Measurements from ENCODE around the gene WDSUB1.

The WDSUB1 gene

GRCh38 chr2:159292157-159292556, 5.7 kb upstream of the WDSUB1 start:
- Histone ChIP-seq H3K27ac (ENCODE audit: low read length, poor library complexity, severe bottlenecking) (no peak overlapping the region), H3K36me3 (ENCODE audit: control insufficient read depth in 1 of 2, insufficient read depth in 2 of 2, low read depth in 1 of 2, low read length in 2 of 2) (no peaks in the 10 kb centered on the region), H3K9ac (ENCODE audit: low read length) (no peak overlapping the region), H2BK120ac (ENCODE audit: low read depth, low read length) (no peak overlapping the region), H2AFZ (ENCODE audit: low read depth, low read length) (no peak overlapping the region), H2BK5ac (ENCODE audit: low read depth, low read length, poor library complexity, severe bottlenecking) (no peak overlapping the region), H3K9me3 (ENCODE audit: control insufficient read depth, low read length) (no peaks in the 10 kb centered on the region), H3K4me3 (ENCODE audit: insufficient read depth in 1 of 2, low read depth in 1 of 2, low read length in 2 of 2) (no peak overlapping the region), H4K8ac (ENCODE audit: low read length) (no peak overlapping the region), H3K18ac (ENCODE audit: low read depth in 1 of 2, low read length in 2 of 2) (peak overlapping the region in 1 of 2 experiments; percentile 75), H3K14ac (ENCODE audit: low read length in 2 of 2) (peak overlapping the region in 1 of 2 experiments; percentile 4), H3K27me3 (ENCODE audit: control insufficient read depth in 1 of 2, insufficient read depth in 1 of 2, low read length in 2 of 2) (no peaks in the 10 kb centered on the region), H3K4ac (ENCODE audit: low read depth in 1 of 2, low read length in 2 of 2) (no peak overlapping the region), H3K4me2 (ENCODE audit: low read length, poor library complexity, severe bottlenecking) (no peak overlapping the region), H2BK15ac (ENCODE audit: low read depth, poor library complexity, severe bottlenecking) (no peak overlapping the region), H3K79me1 (replicated peaks; ENCODE audit: low read length, poor library complexity, severe bottlenecking) (no peaks in the 10 kb centered on the region), H4K91ac (ENCODE audit: low read length) (no peak overlapping the region), H3K4me1 (ENCODE audit: control insufficient read depth, insufficient read depth, low read depth, low read length) (no peaks in the 10 kb centered on the region), H2AK5ac (ENCODE audit: low read length, severe bottlenecking) (no peak overlapping the region), H3K23ac (ENCODE audit: low read length in 2 of 2) (no peak overlapping the region), H2BK12ac (ENCODE audit: low read length in 2 of 2) (no peak overlapping the region)
- WGBS, result 43% methylated on average over 5 of the region's 6 CpGs
- no peak for DNase-seq

- Histone ChIP-seq H3K18ac (ENCODE audit: low read depth in 1 of 2, low read length in 2 of 2) (no peak overlapping the region), H3K4me1 (ENCODE audit: control insufficient read depth, insufficient read depth, low read depth, low read length) (peaks cover 1% of the 10 kb centered on the region), H2AFZ (ENCODE audit: low read depth, low read length) (no peak overlapping the region), H3K14ac (ENCODE audit: low read length in 2 of 2) (no peak overlapping the region), H3K36me3 (ENCODE audit: control insufficient read depth in 1 of 2, insufficient read depth in 2 of 2, low read depth in 1 of 2, low read length in 2 of 2) (no peaks in the 10 kb centered on the region), H3K4me3 (ENCODE audit: insufficient read depth in 1 of 2, low read depth in 1 of 2, low read length in 2 of 2) (no peak overlapping the region), H3K4ac (ENCODE audit: low read depth in 1 of 2, low read length in 2 of 2) (no peak overlapping the region), H3K27ac (ENCODE audit: low read length, poor library complexity, severe bottlenecking) (no peak overlapping the region), H4K8ac (ENCODE audit: low read length) (no peak overlapping the region), H2BK5ac (ENCODE audit: low read depth, low read length, poor library complexity, severe bottlenecking) (no peak overlapping the region), H2AK5ac (ENCODE audit: low read length, severe bottlenecking) (no peak overlapping the region), H2BK15ac (ENCODE audit: low read depth, poor library complexity, severe bottlenecking) (no peak overlapping the region), H3K27me3 (ENCODE audit: control insufficient read depth in 1 of 2, insufficient read depth in 1 of 2, low read length in 2 of 2) (no peaks in the 10 kb centered on the region), H3K79me1 (replicated peaks; ENCODE audit: low read length, poor library complexity, severe bottlenecking) (peaks cover 2% of the 10 kb centered on the region), H3K9me3 (ENCODE audit: control insufficient read depth, low read length) (no peaks in the 10 kb centered on the region), H4K91ac (ENCODE audit: low read length) (no peak overlapping the region), H3K23ac (ENCODE audit: low read length in 2 of 2) (no peak overlapping the region), H3K9ac (ENCODE audit: low read length) (peak overlapping the region; percentile 35), H2BK12ac (ENCODE audit: low read length in 2 of 2) (no peak overlapping the region), H3K4me2 (ENCODE audit: low read length, poor library complexity, severe bottlenecking) (no peak overlapping the region), H2BK120ac (ENCODE audit: low read depth, low read length) (no peak overlapping the region)
- DNase-seq, result peak; percentile 81
- WGBS, result 67% methylated on average over 7 of the region's 7 CpGs
These were observed 3.9 kb upstream of the WDSUB1 start for GRCh38 chr2:159290289-159290907.

- DNase-seq, result no peak
- H3K27ac ChIP-seq (ENCODE audit: low read length, poor library complexity, severe bottlenecking), result no peak overlapping the region
- H3K27me3 ChIP-seq (ENCODE audit: control insufficient read depth in 1 of 2, insufficient read depth in 1 of 2, low read length in 2 of 2), result no peaks in the 10 kb centered on the region
- H2AK5ac ChIP-seq (ENCODE audit: low read length, severe bottlenecking), result no peak overlapping the region
- no peak overlapping the region for H2BK12ac ChIP-seq (ENCODE audit: low read length in 2 of 2)
- H3K23ac ChIP-seq (ENCODE audit: low read length in 2 of 2), result no peak overlapping the region
- H2AFZ ChIP-seq (ENCODE audit: low read depth, low read length), result no peak overlapping the region
- no peak overlapping the region for H3K14ac ChIP-seq (ENCODE audit: low read length in 2 of 2)
- peak overlapping the region; percentile 95 for H3K9ac ChIP-seq (ENCODE audit: low read length)
- no peak overlapping the region for H2BK15ac ChIP-seq (ENCODE audit: low read depth, poor library complexity, severe bottlenecking)
- no peak overlapping the region for H4K8ac ChIP-seq (ENCODE audit: low read length)
- H3K36me3 ChIP-seq (ENCODE audit: control insufficient read depth in 1 of 2, insufficient read depth in 2 of 2, low read depth in 1 of 2, low read length in 2 of 2), result no peaks in the 10 kb centered on the region
- H3K4me3 ChIP-seq (ENCODE audit: insufficient read depth in 1 of 2, low read depth in 1 of 2, low read length in 2 of 2), result no peak overlapping the region
- H3K9me3 ChIP-seq (ENCODE audit: control insufficient read depth, low read length), result no peaks in the 10 kb centered on the region
- H3K4me2 ChIP-seq (ENCODE audit: low read length, poor library complexity, severe bottlenecking), result no peak overlapping the region
- H3K4ac ChIP-seq (ENCODE audit: low read depth in 1 of 2, low read length in 2 of 2), result no peak overlapping the region
- H3K4me1 ChIP-seq (ENCODE audit: control insufficient read depth, insufficient read depth, low read depth, low read length), result peaks cover 4% of the 10 kb centered on the region
- peaks cover 14% of the 10 kb centered on the region for H3K79me1 ChIP-seq (replicated peaks; ENCODE audit: low read length, poor library complexity, severe bottlenecking)
- no peak overlapping the region for H2BK5ac ChIP-seq (ENCODE audit: low read depth, low read length, poor library complexity, severe bottlenecking)
- H3K18ac ChIP-seq (ENCODE audit: low read depth in 1 of 2, low read length in 2 of 2), result no peak overlapping the region
- H2BK120ac ChIP-seq (ENCODE audit: low read depth, low read length), result no peak overlapping the region
- no peak overlapping the region for H4K91ac ChIP-seq (ENCODE audit: low read length)
These were observed 1.2 kb upstream of the WDSUB1 start for GRCh38 chr2:159287733-159288132.

GRCh38 chr2:159286709-159287441, 372 bp upstream of the WDSUB1 start:
- Histone ChIP-seq H3K27me3 (ENCODE audit: control insufficient read depth in 1 of 2, insufficient read depth in 1 of 2, low read length in 2 of 2) (no peaks in the 10 kb centered on the region), H2BK15ac (ENCODE audit: low read depth, poor library complexity, severe bottlenecking) (peak overlapping the region; percentile 12), H3K79me1 (replicated peaks; ENCODE audit: low read length, poor library complexity, severe bottlenecking) (peaks cover 15% of the 10 kb centered on the region), H4K8ac (ENCODE audit: low read length) (peak overlapping the region; percentile 95), H3K4me2 (ENCODE audit: low read length, poor library complexity, severe bottlenecking) (peak overlapping the region; percentile 75), H3K4me1 (ENCODE audit: control insufficient read depth, insufficient read depth, low read depth, low read length) (peaks cover 4% of the 10 kb centered on the region), H3K4ac (ENCODE audit: low read depth in 1 of 2, low read length in 2 of 2) (peak overlapping the region; percentile 29 to 91), H2AFZ (ENCODE audit: low read depth, low read length) (no peak overlapping the region), H4K91ac (ENCODE audit: low read length) (peak overlapping the region; percentile 84), H3K27ac (ENCODE audit: low read length, poor library complexity, severe bottlenecking) (peak overlapping the region; percentile 81), H3K9me3 (ENCODE audit: control insufficient read depth, low read length) (no peaks in the 10 kb centered on the region), H2AK5ac (ENCODE audit: low read length, severe bottlenecking) (no peak overlapping the region), H2BK120ac (ENCODE audit: low read depth, low read length) (no peak overlapping the region), H3K14ac (ENCODE audit: low read length in 2 of 2) (no peak overlapping the region), H3K36me3 (ENCODE audit: control insufficient read depth in 1 of 2, insufficient read depth in 2 of 2, low read depth in 1 of 2, low read length in 2 of 2) (no peaks in the 10 kb centered on the region), H3K9ac (ENCODE audit: low read length) (peak overlapping the region; percentile 95), H3K18ac (ENCODE audit: low read depth in 1 of 2, low read length in 2 of 2) (peak overlapping the region; percentile 91 to 96), H2BK5ac (ENCODE audit: low read depth, low read length, poor library complexity, severe bottlenecking) (no peak overlapping the region), H3K23ac (ENCODE audit: low read length in 2 of 2) (no peak overlapping the region), H2BK12ac (ENCODE audit: low read length in 2 of 2) (no peak overlapping the region), H3K4me3 (ENCODE audit: insufficient read depth in 1 of 2, low read depth in 1 of 2, low read length in 2 of 2) (peak overlapping the region; percentile 90 to 91)
- 1% methylated on average over 47 of the region's 50 CpGs for WGBS
- peak; percentile 95 for DNase-seq

Data from mesenchymal stem cell (in vitro differentiated cells and primary cell).